Stimulated activated effector memory CD8-positive, alpha-beta T cell treated with anti-CD3 and anti-CD28 coated beads, Interleukin-12 subunit alpha, Interleukin-12 subunit beta, amount 100 ng/mL, for 72 hours (primary cell): Measurements from ENCODE around the gene ATF7IP.
A peak's percentile ranks its signal among the peaks of the same experiment; 100 is the strongest.
"Not testable (repeated sequence)": the region's sequence is repeated elsewhere in the genome, so short reads cannot be mapped to it uniquely, and the experiment has no call there.

Source experiments
- ATAC-seq: fragments of 150-1000 bp; cut with Tn5 transposase; 2 replicates; pipeline ENCODE4 v1.10.0; 2021
- DNase-seq, 2 donors: peaks; one replicate each; pipeline ENCODE4 v3.0.0; 2021 to 2022; ENCODE audit warnings: low spot score in 2 of 2
- H3K27ac Mint-ChIP-seq: one replicate; pipeline ENCODE4 v1.8.0; 2022; ENCODE audit warnings: mild to moderate bottlenecking, mixed read lengths
- H3K36me3 Mint-ChIP-seq: one replicate; pipeline ENCODE4 v1.8.0; 2022; ENCODE audit warnings: mild to moderate bottlenecking, mixed read lengths
- H3K4me1 Mint-ChIP-seq: one replicate; pipeline ENCODE4 v1.8.0; 2022; ENCODE audit warnings: mixed read lengths
- H3K4me3 Mint-ChIP-seq: one replicate; pipeline ENCODE4 v1.8.0; 2022; ENCODE audit warnings: mild to moderate bottlenecking, mixed read lengths
- H3K9me3 Mint-ChIP-seq: one replicate; pipeline ENCODE4 v1.8.0; 2022; ENCODE audit warnings: mixed read lengths

Gene ATF7IP, protein sequence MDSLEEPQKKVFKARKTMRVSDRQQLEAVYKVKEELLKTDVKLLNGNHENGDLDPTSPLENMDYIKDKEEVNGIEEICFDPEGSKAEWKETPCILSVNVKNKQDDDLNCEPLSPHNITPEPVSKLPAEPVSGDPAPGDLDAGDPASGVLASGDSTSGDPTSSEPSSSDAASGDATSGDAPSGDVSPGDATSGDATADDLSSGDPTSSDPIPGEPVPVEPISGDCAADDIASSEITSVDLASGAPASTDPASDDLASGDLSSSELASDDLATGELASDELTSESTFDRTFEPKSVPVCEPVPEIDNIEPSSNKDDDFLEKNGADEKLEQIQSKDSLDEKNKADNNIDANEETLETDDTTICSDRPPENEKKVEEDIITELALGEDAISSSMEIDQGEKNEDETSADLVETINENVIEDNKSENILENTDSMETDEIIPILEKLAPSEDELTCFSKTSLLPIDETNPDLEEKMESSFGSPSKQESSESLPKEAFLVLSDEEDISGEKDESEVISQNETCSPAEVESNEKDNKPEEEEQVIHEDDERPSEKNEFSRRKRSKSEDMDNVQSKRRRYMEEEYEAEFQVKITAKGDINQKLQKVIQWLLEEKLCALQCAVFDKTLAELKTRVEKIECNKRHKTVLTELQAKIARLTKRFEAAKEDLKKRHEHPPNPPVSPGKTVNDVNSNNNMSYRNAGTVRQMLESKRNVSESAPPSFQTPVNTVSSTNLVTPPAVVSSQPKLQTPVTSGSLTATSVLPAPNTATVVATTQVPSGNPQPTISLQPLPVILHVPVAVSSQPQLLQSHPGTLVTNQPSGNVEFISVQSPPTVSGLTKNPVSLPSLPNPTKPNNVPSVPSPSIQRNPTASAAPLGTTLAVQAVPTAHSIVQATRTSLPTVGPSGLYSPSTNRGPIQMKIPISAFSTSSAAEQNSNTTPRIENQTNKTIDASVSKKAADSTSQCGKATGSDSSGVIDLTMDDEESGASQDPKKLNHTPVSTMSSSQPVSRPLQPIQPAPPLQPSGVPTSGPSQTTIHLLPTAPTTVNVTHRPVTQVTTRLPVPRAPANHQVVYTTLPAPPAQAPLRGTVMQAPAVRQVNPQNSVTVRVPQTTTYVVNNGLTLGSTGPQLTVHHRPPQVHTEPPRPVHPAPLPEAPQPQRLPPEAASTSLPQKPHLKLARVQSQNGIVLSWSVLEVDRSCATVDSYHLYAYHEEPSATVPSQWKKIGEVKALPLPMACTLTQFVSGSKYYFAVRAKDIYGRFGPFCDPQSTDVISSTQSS

DNA sequence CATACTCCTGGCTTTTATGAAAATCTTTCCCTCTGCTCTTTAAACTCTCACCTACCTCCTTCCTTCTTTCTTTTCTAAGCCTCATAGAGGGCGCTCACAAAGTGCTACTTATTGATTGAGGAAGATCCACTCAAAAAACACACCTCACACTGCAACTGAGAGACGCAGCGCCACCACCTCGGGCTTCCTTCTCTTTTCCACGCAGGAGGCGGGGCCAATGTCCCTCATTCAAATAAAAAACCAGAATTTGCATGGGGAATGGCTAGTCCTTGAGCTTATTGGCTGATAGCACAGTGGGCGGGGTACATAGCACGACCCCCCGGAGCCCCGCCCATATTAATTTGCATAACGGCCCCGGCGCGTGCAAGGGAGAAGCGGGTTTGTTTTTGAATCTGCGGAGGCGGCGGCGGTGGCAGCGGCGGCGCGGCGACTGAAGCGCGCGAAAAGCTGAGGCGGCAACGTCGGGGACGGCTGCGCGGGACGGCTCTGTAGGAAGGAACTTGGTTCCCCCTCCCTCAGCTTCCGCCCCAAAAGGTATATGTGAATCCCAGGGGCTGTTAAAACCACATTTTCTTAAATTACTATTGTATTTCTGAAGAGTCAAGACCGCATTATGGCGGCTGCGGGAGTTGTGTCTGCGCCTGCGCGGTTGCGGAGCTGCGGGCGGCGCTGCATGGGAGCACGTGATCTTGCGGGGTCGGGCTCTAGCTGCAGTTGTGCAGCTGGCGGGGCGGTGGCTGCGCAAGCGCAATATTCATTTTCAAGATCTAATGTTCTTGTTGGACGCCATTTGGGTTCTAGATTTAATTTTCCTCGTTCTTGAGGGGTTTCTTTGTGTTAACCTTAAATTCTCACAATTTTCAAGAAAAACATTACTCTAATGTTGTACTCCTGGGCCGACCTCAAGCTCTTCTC lies at the start of gene ATF7IP:
TSS of gene ATF7IP (plus strand) at position 389 of the 915 bp plus-strand sequence. CDS start 58,234 bp downstream, outside the sequence.
- DNase-seq (peak; percentile 92 to 97), ATAC-seq (peak; percentile 86)
- Mint-ChIP-seq H3K4me1 (peaks cover 29% of the 10 kb centered on the region), H3K27ac (peak within 1 kb of the TSS; percentile 94), H3K9me3 (no peaks in the 10 kb centered on the region), H3K36me3 (peaks cover 45% of the 10 kb centered on the region), H3K4me3 (peak within 1 kb of the TSS; percentile 76)

- no peak for ATAC-seq
- no peaks in the 10 kb centered on the region for H3K4me1 Mint-ChIP-seq
- no peak for DNase-seq
- H3K4me3 Mint-ChIP-seq, result no peak overlapping the region
- no peaks in the 10 kb centered on the region for H3K9me3 Mint-ChIP-seq
- H3K36me3 Mint-ChIP-seq, result no peaks in the 10 kb centered on the region
- H3K27ac Mint-ChIP-seq, result no peak overlapping the region
These were observed 47.9 kb upstream of the ATF7IP start for GRCh38 chr12:14317362-14318146.

- H3K4me3 Mint-ChIP-seq, ATAC-seq, DNase-seq: not testable (repeated sequence)
These were observed 45.6 kb upstream of the ATF7IP start for GRCh38 chr12:14319704-14320427.

DNA sequence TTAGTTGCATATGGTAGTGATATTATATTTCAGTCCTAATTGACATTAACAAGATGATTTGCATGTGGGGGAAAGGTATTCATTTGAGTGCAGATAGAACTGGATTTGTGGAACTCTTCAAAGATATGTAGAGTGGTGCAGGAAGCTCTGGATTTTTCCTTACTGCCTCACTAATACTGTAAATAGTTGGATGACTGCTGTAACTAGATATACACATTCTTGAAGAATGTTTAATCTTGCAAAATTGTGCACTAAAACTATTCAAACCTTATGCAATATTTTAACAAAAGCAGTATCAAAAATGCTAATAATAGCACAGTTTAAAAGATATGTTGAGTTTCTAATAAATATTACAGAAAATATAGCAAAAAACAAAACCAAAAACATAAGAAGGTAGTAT lies 43.1 kb upstream of the ATF7IP start:
- no peaks in the 10 kb centered on the region for H3K36me3 Mint-ChIP-seq

More at GRCh38 chr12:14319704-14320427, 45.6 kb upstream of the ATF7IP start:
- not testable (repeated sequence) for H3K36me3 Mint-ChIP-seq, H3K4me1 Mint-ChIP-seq, H3K27ac Mint-ChIP-seq, H3K9me3 Mint-ChIP-seq

GRCh38 chr12:14325716-14326343 lies 39.7 kb upstream of the ATF7IP start:
- ATAC-seq, result no peak
- H3K9me3 Mint-ChIP-seq, result no peaks in the 10 kb centered on the region
- H3K27ac Mint-ChIP-seq, result no peak overlapping the region
- H3K4me3 Mint-ChIP-seq, result no peak overlapping the region
- H3K4me1 Mint-ChIP-seq, result no peaks in the 10 kb centered on the region
- H3K36me3 Mint-ChIP-seq, result no peaks in the 10 kb centered on the region
- no peak for DNase-seq

More for the DNA sequence above, 43.1 kb upstream of the ATF7IP start:
- Mint-ChIP-seq H3K27ac (no peak overlapping the region), H3K4me3 (no peak overlapping the region), H3K4me1 (no peaks in the 10 kb centered on the region), H3K9me3 (no peaks in the 10 kb centered on the region)
- DNase-seq, result no peak
- ATAC-seq, result no peak

DNA sequence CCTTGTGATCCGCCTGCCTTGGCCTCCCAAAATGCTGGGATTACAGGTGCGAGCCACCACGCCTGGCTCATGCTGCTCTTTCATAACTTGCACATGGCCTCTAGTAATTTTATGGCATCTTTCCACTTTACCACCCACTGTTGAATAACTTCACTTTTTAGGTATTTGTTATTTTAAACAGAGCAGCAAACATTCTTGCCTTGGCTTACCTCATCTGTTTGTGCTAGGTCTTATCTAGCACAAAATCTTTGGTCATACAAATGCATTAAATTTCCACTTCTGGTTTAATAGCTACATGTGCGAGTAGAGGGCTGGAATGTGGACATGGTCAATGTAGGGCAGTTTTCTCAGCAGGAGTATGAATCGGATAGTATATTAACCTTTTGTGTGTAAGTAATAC lies 38.8 kb upstream of the ATF7IP start:
- DNase-seq, result no peak

GRCh38 chr12:14327711-14328110 lies 37.8 kb upstream of the ATF7IP start:
- Mint-ChIP-seq H3K36me3 (no peaks in the 10 kb centered on the region), H3K27ac (no peak overlapping the region), H3K9me3 (no peaks in the 10 kb centered on the region), H3K4me1 (no peaks in the 10 kb centered on the region), H3K4me3 (no peak overlapping the region)
- ATAC-seq (peak; percentile 51), DNase-seq (no peak)

More for the DNA sequence above, 38.8 kb upstream of the ATF7IP start:
- H3K4me3 Mint-ChIP-seq, result no peak overlapping the region
- H3K27ac Mint-ChIP-seq, result no peak overlapping the region
- no peaks in the 10 kb centered on the region for H3K36me3 Mint-ChIP-seq
- no peaks in the 10 kb centered on the region for H3K9me3 Mint-ChIP-seq
- no peak for ATAC-seq
- no peaks in the 10 kb centered on the region for H3K4me1 Mint-ChIP-seq

DNA sequence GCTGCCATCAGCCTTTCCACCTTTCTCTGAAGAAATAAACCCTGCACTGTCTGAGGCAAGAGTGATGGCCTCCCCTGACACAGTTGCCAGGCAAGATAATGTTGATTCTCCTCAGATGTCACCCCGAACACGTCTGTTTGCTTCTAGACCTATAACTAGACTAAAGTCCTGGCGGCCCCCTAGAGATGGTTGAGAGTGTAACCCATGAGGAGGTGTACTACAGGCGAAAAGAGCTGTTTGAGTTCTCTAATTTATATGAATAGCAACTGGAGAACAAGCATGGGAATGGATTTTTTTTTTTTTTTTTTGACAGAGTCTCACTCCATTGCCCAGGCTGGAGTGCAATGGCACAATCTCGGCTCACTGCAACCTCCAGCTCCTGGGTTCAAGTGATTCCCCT lies 33.0 kb upstream of the ATF7IP start:
- no peak overlapping the region for H3K4me3 Mint-ChIP-seq
- no peaks in the 10 kb centered on the region for H3K36me3 Mint-ChIP-seq
- H3K9me3 Mint-ChIP-seq, result peaks cover 3% of the 10 kb centered on the region
- H3K4me1 Mint-ChIP-seq, result no peaks in the 10 kb centered on the region
- ATAC-seq (no peak), DNase-seq (no peak)
- H3K27ac Mint-ChIP-seq, result no peak overlapping the region

GRCh38 chr12:14340371-14340770 lies 25.1 kb upstream of the ATF7IP start:
- ATAC-seq (no peak), DNase-seq (no peak)
- H3K4me3 Mint-ChIP-seq, result no peak overlapping the region
- H3K36me3 Mint-ChIP-seq, result no peaks in the 10 kb centered on the region
- peaks cover 11% of the 10 kb centered on the region for H3K9me3 Mint-ChIP-seq
- no peak overlapping the region for H3K27ac Mint-ChIP-seq
- H3K4me1 Mint-ChIP-seq, result no peaks in the 10 kb centered on the region

DNA sequence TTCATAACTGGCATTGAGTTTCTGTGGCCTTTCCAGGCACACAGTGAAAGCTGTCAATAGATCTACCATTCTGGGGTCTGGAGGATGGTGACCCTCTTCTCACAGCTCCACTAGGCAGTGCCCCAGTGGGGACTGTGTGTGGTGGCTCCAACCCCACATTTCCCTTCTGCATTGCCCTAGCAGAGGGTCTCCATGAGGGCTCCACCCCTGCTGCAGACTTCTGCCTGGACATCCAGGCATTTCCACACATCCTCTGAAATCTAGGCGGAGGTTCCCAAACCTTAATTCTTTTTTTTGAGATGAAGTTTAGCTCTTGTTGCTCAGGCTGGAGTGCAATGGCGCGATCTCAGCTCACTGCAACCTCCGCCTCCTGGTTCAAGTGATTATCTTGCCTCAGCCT lies 14.0 kb upstream of the ATF7IP start:
- H3K27ac Mint-ChIP-seq, H3K4me1 Mint-ChIP-seq, H3K4me3 Mint-ChIP-seq, DNase-seq, ATAC-seq, H3K36me3 Mint-ChIP-seq: not testable (repeated sequence)
- peaks cover 19% of the 10 kb centered on the region for H3K9me3 Mint-ChIP-seq

GRCh38 chr12:14352066-14352465 lies 13.4 kb upstream of the ATF7IP start:
- not testable (repeated sequence) for H3K27ac Mint-ChIP-seq, H3K4me3 Mint-ChIP-seq, DNase-seq, H3K4me1 Mint-ChIP-seq, H3K36me3 Mint-ChIP-seq, ATAC-seq
- peaks cover 19% of the 10 kb centered on the region for H3K9me3 Mint-ChIP-seq

DNA sequence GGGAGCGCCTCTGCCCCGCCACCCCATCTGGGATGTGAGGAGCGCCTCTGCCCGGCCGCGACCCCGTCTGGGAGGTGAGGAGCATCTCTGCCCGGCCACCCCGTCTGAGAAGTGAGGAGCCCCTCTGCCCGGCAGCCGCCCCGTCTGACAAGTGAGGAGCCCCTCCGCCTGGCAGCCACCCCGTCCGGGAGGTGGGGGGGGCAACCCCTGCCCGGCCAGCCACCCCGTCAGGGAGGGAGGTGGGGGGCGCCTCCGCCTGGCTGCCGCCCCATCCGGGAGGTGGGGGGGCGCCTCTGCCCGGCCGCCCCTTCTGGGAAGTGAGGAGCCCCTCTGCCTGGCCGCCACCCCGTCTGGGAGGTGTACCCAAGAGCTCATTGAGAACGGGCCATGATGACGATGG lies 10.8 kb upstream of the ATF7IP start:
- not testable (repeated sequence) for H3K36me3 Mint-ChIP-seq, H3K4me3 Mint-ChIP-seq, H3K4me1 Mint-ChIP-seq

GRCh38 chr12:14356147-14356546 lies 9.3 kb upstream of the ATF7IP start:
- H3K27ac Mint-ChIP-seq, result no peak overlapping the region
- no peak overlapping the region for H3K4me3 Mint-ChIP-seq
- no peak for DNase-seq
- ATAC-seq, result no peak
- H3K4me1 Mint-ChIP-seq, result no peaks in the 10 kb centered on the region
- H3K9me3 Mint-ChIP-seq, result peaks cover 6% of the 10 kb centered on the region
- no peaks in the 10 kb centered on the region for H3K36me3 Mint-ChIP-seq

More for the DNA sequence above, 10.8 kb upstream of the ATF7IP start:
- not testable (repeated sequence) for DNase-seq, ATAC-seq, H3K27ac Mint-ChIP-seq
- H3K9me3 Mint-ChIP-seq, result peaks cover 17% of the 10 kb centered on the region
